Trophoblast cell (in vitro differentiated cells and primary cell): ENCODE measurements around the gene CR1L.
"Not testable (repeated sequence)": the region's sequence is repeated elsewhere in the genome, so short reads cannot be mapped to it uniquely, and the experiment has no call there.

Experiments used
- DNase-seq, 2 donors: peaks; one replicate each; pipeline ENCODE4 v3.0.0-alpha.2; 2016
- H2AFZ ChIP-seq: 2 replicates; pipeline ENCODE4 v1.6.1; 2013; ENCODE audit warnings: low read length, moderate library complexity, mild to moderate bottlenecking; ENCODE audit not compliant: insufficient read depth, poor library complexity
- H2AK5ac ChIP-seq: 2 replicates; pipeline ENCODE4 v1.6.1; 2013; ENCODE audit warnings: mild to moderate bottlenecking, low read length
- H2BK120ac ChIP-seq: 2 replicates; pipeline ENCODE4 v1.6.1; 2013; ENCODE audit warnings: low read length, mild to moderate bottlenecking, moderate library complexity; ENCODE audit not compliant: insufficient read depth, poor library complexity
- H2BK12ac ChIP-seq: 2 replicates; pipeline ENCODE4 v1.6.1; 2013; ENCODE audit warnings: mild to moderate bottlenecking, low read length, moderate library complexity
- H2BK5ac ChIP-seq: 2 replicates; pipeline ENCODE4 v1.6.1; 2013; ENCODE audit warnings: low read length, low read depth, moderate library complexity, mild to moderate bottlenecking; ENCODE audit not compliant: poor library complexity
- H3K14ac ChIP-seq: 2 replicates; pipeline ENCODE4 v1.6.1; 2013; ENCODE audit warnings: mild to moderate bottlenecking, low read length
- H3K18ac ChIP-seq: 2 replicates; pipeline ENCODE4 v1.6.1; 2013; ENCODE audit warnings: mild to moderate bottlenecking, low read length
- H3K23ac ChIP-seq: 2 replicates; pipeline ENCODE4 v1.6.1; 2013; ENCODE audit warnings: low read length
- H3K27ac ChIP-seq: 2 replicates; pipeline ENCODE4 v1.5.1; 2013; ENCODE audit warnings: low read depth, mild to moderate bottlenecking, inconsistent platforms, low read length, moderate library complexity
- H3K27me3 ChIP-seq: 2 replicates; pipeline ENCODE4 v1.6.1; 2013; ENCODE audit warnings: inconsistent platforms, mild to moderate bottlenecking, low read length, moderate library complexity; ENCODE audit not compliant: insufficient read depth
- H3K36me3 ChIP-seq, 2 experiments: 1 replicate in 1 of 2; 2 replicates in 1 of 2; pipeline ENCODE4 v1.6.1; 2013; ENCODE audit warnings: low read length in 2 of 2, mild to moderate bottlenecking in 2 of 2, moderate library complexity in 1 of 2; ENCODE audit not compliant: insufficient read depth in 2 of 2, control insufficient read depth in 1 of 2
- H3K4ac ChIP-seq: 2 replicates; pipeline ENCODE4 v1.6.1; 2013; ENCODE audit warnings: low read depth, mild to moderate bottlenecking, low read length, moderate library complexity
- H3K4me1 ChIP-seq, 2 experiments: 1 replicate in 1 of 2; 2 replicates in 1 of 2; pipeline ENCODE4 v1.6.1; 2013; ENCODE audit warnings: low read length in 2 of 2, mild to moderate bottlenecking in 2 of 2, moderate library complexity in 1 of 2; ENCODE audit not compliant: insufficient read depth in 2 of 2, control insufficient read depth in 1 of 2
- H3K4me2 ChIP-seq: 2 replicates; pipeline ENCODE4 v1.6.1; 2013; ENCODE audit warnings: inconsistent platforms, mild to moderate bottlenecking, low read length, moderate library complexity
- H3K4me3 ChIP-seq: 2 replicates; pipeline ENCODE4 v1.5.1; 2013; ENCODE audit warnings: mild to moderate bottlenecking, low read depth, low read length, inconsistent platforms
- H3K79me1 ChIP-seq: one replicate; pipeline ENCODE4 v1.6.1; 2013; ENCODE audit warnings: low read length
- H3K79me2 ChIP-seq: 2 replicates; pipeline ENCODE4 v1.6.1; 2013; ENCODE audit warnings: low read length, mild to moderate bottlenecking; ENCODE audit not compliant: control insufficient read depth, insufficient read depth, poor library complexity
- H3K9ac ChIP-seq: 2 replicates; pipeline ENCODE4 v1.6.1; 2013; ENCODE audit warnings: mild to moderate bottlenecking, low read length
- H3K9me3 ChIP-seq: 2 replicates; pipeline ENCODE4 v1.6.1; 2013; ENCODE audit warnings: low read depth, mild to moderate bottlenecking, control low read depth, inconsistent platforms, low read length; ENCODE audit not compliant: insufficient read depth
- H4K12ac ChIP-seq: 2 replicates; pipeline ENCODE4 v1.6.1; 2013; ENCODE audit warnings: low read depth, mild to moderate bottlenecking, low read length, moderate library complexity
- H4K8ac ChIP-seq: 2 replicates; pipeline ENCODE4 v1.6.1; 2013; ENCODE audit warnings: low read depth, mild to moderate bottlenecking, low read length, moderate library complexity
- H4K91ac ChIP-seq: one replicate; pipeline ENCODE4 v1.6.1; 2013; ENCODE audit warnings: low read depth, mild to moderate bottlenecking, low read length, moderate library complexity
- whole genome bisulfite sequencing: extraction: QIAGEN DNeasy Blood & Tissue Kit; methylation state at CpG from one replicate; pipeline ENCODE4 v1.1.7; 2013; ENCODE audit warnings: missing lambda C conversion rate; ENCODE audit not compliant: insufficient read length, insufficient coverage; ENCODE audit errors: extremely low coverage; 5-methylcytosine and 5-hydroxymethylcytosine counted together

Gene CR1L

GRCh38 chr1:207638487-207639145, 6.3 kb upstream of the CR1L start:
- not testable (repeated sequence) for H4K12ac ChIP-seq, H3K4me2 ChIP-seq, H2BK120ac ChIP-seq, H3K79me2 ChIP-seq, H2BK5ac ChIP-seq, H3K18ac ChIP-seq, H3K23ac ChIP-seq, H3K79me1 ChIP-seq, H3K4ac ChIP-seq, H3K14ac ChIP-seq, H3K4me3 ChIP-seq, H3K27ac ChIP-seq, H2AFZ ChIP-seq, H2AK5ac ChIP-seq, H2BK12ac ChIP-seq, H3K27me3 ChIP-seq, H3K4me1 ChIP-seq, H3K36me3 ChIP-seq, H4K91ac ChIP-seq, H4K8ac ChIP-seq, H3K9me3 ChIP-seq, H3K9ac ChIP-seq
- DNase-seq: peak in 1 of 2 donors; percentile 39
- WGBS: no CpG with 5 or more reads among the region's 9 CpGs

GRCh38 chr1:207639362-207639761, 5.6 kb upstream of the CR1L start:
- H2AK5ac ChIP-seq, H3K4me2 ChIP-seq, H3K36me3 ChIP-seq, H3K4ac ChIP-seq, H2BK5ac ChIP-seq, H3K9me3 ChIP-seq, H2BK120ac ChIP-seq, H3K27ac ChIP-seq, H4K12ac ChIP-seq, H2BK12ac ChIP-seq, H4K91ac ChIP-seq, H3K4me3 ChIP-seq, H3K79me2 ChIP-seq, H4K8ac ChIP-seq, H3K18ac ChIP-seq, H3K27me3 ChIP-seq, H3K9ac ChIP-seq, H3K4me1 ChIP-seq, H3K79me1 ChIP-seq, H3K23ac ChIP-seq, H2AFZ ChIP-seq, H3K14ac ChIP-seq: not testable (repeated sequence)
- peak; percentile 17 to 38 for DNase-seq
- no CpG with 5 or more reads among the region's 5 CpGs for WGBS

- no CpG with 5 or more reads among the region's 9 CpGs for WGBS
These were observed 624 bp upstream of the CR1L start for GRCh38 chr1:207644166-207644851.

GRCh38 chr1:207645635-207646081, 725 bp downstream of the CR1L start:
- DNase-seq: no peak
- Histone ChIP-seq H3K14ac (no peak overlapping the region), H4K12ac (no peak overlapping the region), H2BK120ac (no peak overlapping the region), H3K23ac (no peak overlapping the region), H3K4me1 (no peaks in the 10 kb centered on the region), H3K4me2 (no peak overlapping the region), H3K9me3 (peaks cover 2% of the 10 kb centered on the region), H3K27me3 (no peaks in the 10 kb centered on the region), H2AFZ (no peak overlapping the region), H3K27ac (no peak overlapping the region), H3K4ac (no peak overlapping the region), H4K91ac (no peak overlapping the region), H3K4me3 (peak overlapping the region; percentile 15), H2BK12ac (no peak overlapping the region), H4K8ac (no peak overlapping the region), H2BK5ac (no peak overlapping the region), H2AK5ac (no peak overlapping the region), H3K18ac (no peak overlapping the region), H3K79me1 (no peaks in the 10 kb centered on the region), H3K9ac (no peak overlapping the region), H3K36me3 (no peaks in the 10 kb centered on the region), H3K79me2 (no peaks in the 10 kb centered on the region)
- no CpG with 5 or more reads among the region's 17 CpGs for WGBS

More at GRCh38 chr1:207644166-207644851, 624 bp upstream of the CR1L start:
- no peak overlapping the region for H2BK5ac ChIP-seq
- no peak overlapping the region for H2BK120ac ChIP-seq
- no peak overlapping the region for H4K91ac ChIP-seq
- H4K8ac ChIP-seq: no peak overlapping the region
- no peak overlapping the region for H3K9ac ChIP-seq
- H3K27me3 ChIP-seq: no peaks in the 10 kb centered on the region
- peaks cover 2% of the 10 kb centered on the region for H3K9me3 ChIP-seq
- H3K4me2 ChIP-seq: no peak overlapping the region
- no peak overlapping the region for H2AK5ac ChIP-seq
- H3K36me3 ChIP-seq: no peaks in the 10 kb centered on the region
- H3K4me1 ChIP-seq: no peaks in the 10 kb centered on the region
- H3K4ac ChIP-seq: no peak overlapping the region
- no peak overlapping the region for H3K27ac ChIP-seq
- no peak overlapping the region for H4K12ac ChIP-seq
- H3K18ac ChIP-seq: no peak overlapping the region
- no peak overlapping the region for H3K14ac ChIP-seq
- no peak for DNase-seq
- no peak overlapping the region for H3K23ac ChIP-seq
- no peaks in the 10 kb centered on the region for H3K79me2 ChIP-seq
- no peak overlapping the region for H3K4me3 ChIP-seq
- H3K79me1 ChIP-seq: no peaks in the 10 kb centered on the region
- no peak overlapping the region for H2BK12ac ChIP-seq
- no peak overlapping the region for H2AFZ ChIP-seq
